ENCODE measurements around the gene UMODL1.

GRCh38 chr21:42105476-42106315 is 34.6 kb downstream of the UMODL1 start:
- TF ChIP-seq CTCF (conservative IDR thresholded peaks at IDR 0.05) (no peak), EZH2 (IDR thresholded peaks at IDR 0.05; ENCODE audit: low read depth) (no peak)
